Erythroblast (primary cell): ENCODE measurements around the gene C6.

Source experiments
- DNase-seq, 2 experiments: peaks; one replicate each; lab custom pipeline; 2025; lab: John Stamatoyannopoulos, UW
- GATA1 ChIP-seq: IDR thresholded peaks from 2 replicates; pipeline ENCODE4 v1.6.1; 2011; ENCODE audit warnings: low read depth, mild to moderate bottlenecking, control low read depth, low read length, moderate library complexity
- POLR2A ChIP-seq: IDR thresholded peaks from 2 replicates; pipeline ENCODE4 v1.6.1; 2011; ENCODE audit warnings: mild to moderate bottlenecking, low read length

C6 gene

DNA sequence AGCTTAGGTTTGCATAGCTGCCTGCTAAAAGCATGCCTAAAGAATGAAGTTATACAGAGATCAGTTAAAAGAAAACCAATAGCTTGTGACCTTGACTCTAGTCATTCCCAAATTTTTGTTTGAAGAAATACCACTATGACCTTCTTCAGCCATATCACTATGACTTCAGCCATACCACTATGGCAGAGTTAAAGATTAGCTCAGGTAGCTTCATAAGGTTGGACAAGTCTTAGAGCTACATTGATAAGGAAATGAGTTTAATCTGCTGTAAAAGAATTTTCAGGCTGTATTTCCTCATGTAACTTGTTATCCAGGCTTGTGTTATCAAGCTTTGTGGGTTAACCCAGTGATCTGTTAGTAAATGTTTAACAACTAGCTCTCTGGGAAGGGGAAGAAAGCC lies 30.7 kb downstream of the C6 start:
- no peak for DNase-seq
- TF ChIP-seq GATA1 (no peak), POLR2A (no peak)

DNA sequence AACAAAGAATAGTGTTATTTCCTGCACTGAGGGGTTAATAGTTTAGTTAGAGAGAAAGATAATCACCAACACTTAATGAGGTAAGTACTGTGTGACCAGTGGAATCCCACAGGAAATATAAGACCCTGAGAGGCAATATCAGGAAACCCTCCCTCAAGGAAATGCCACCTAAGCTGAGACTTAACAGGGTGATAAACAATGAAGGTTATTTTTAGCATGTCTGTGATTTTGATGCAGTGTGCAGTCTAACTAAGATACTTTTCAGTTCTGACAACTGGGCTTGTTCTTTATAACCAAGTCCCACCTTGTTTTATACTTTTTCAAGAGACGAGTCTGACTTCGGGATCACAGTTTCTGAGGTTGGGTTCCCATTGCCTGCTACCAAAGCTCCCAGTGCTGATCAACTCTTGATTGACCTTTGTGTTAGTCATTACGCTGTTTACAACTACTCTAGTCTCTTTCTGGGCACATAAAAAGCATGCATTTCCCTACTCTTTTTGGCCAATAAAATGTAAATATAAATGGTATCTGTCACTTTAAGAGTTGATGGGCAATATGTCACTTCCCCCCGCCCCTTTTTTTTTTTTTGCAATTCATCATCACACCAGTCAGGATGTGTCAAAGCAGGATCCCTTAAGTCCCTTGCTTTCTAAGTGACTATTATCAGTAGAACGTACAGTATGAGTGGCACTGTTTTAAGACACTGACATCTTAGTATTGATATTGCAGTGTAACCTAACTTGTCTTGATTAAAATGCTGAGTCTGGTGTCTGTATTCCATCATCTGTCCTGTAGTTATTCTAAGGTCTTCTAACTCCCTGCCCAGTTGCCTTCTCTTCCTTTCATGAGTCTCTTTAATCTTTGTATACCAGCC lies 31.4 kb downstream of the C6 start:
- TF ChIP-seq POLR2A (no peak), GATA1 (no peak)
- DNase-seq = no peak

DNA sequence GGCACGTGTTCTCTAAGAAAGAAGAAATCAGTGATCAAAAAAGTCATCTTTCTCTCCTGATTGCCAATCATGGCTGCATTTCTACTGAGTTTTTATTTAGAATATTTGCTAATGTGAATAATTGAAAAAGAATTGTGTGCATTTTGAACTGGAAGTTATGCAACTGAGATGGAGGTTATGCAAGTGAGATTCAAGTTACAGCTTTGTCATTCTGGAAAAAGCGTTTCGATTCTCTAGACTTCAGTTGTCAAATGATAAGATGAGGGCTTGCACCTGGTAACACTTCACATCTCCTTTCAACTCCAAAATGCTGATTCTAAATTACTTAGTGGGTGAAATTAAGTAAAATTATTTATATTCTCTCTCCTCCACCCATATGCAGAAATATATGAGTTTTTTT lies 36.4 kb downstream of the C6 start:
- no peak for DNase-seq
- TF ChIP-seq POLR2A = no peak

DNA sequence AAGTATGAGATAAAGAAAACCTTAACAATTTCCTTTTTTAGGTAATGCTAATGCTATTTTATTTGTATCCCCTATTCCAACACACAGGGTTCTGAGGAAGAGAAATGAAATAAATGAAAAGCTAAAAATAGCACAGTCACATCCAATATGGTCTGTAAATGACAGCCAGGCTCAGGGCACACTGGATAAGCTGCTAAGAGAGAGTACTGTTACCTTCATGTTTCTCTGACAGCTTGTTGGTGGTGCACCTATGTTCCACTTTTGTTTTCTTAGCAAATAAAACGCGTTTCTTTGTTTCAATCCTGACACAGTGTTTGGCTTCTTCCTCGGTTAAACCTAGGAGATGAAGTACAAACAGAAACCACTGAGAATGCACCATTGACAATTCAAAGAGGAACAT lies 41.3 kb downstream of the C6 start:
- TF ChIP-seq GATA1 (no peak), POLR2A (no peak)
- no peak for DNase-seq

DNA sequence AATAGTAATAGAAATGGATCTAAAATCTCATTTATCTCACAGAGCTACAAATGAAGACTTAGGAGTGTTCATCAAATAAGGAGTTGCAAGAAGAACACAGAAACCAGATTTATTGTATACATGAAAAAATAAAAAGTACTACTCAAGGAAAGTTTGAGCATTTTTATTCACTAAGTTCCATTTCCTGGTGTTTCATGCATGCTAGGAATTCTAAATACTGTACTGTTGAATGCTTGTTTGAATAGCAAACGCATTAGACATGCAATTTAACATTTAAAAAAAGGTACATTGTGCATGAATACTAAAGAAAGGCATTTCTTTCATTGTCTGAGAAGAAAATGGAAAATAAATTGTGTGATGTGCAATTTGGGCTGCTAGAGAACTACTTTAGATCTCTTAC lies 52.1 kb downstream of the C6 start:
- TF ChIP-seq GATA1 (no peak), POLR2A (no peak)
- no peak for DNase-seq

DNA sequence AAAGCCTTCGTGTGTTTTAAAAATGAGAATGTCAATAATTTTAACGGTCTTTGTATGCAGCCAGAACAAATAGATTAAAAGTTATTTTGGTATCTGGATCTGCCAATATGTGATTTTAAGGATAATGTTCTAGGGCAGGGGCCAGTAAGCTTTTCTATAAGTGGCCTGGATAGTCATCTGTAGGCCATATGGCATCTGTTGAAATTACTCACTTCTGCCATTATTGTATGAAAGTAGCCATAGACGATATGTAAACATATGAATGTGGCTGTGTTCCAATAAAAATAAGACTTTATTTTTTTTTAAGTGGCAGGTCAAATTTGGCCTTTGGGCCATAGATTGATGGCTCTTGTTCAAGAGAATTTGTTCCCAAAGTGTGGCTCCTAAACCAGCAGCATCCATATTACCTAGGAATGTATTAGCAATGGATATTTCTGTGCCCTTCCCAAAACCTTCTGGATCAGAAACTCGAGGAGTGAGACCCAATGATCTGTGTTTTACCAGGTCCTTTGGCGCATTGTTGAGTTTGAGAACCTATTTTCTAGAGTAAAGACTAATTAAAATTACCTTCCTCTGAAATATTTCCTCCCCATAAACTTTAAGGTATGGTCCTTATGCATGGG lies 55.9 kb downstream of the C6 start:
- no peak for TF ChIP-seq GATA1
- no peak for TF ChIP-seq POLR2A
- DNase-seq = no peak

DNA sequence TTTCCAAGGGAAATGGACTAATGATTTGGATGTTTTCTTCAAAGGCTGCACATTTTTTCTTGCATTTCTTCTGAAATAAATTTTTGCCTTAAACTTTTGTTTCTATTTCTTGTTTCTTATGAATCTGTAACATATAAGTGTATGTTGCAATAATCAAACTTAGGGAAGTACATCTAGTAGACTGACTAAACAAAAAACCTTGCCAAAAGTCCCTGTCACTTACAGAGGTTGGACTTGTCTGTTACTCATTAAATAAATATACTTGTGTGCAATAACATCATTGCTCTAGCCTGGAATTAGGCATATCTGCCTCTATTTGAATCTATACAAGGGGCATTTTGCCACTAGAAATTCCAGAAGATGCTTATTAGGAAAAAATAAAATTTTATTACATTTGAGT lies 56.6 kb downstream of the C6 start:
- DNase-seq = no peak
- TF ChIP-seq GATA1 (no peak), POLR2A (no peak)

DNA sequence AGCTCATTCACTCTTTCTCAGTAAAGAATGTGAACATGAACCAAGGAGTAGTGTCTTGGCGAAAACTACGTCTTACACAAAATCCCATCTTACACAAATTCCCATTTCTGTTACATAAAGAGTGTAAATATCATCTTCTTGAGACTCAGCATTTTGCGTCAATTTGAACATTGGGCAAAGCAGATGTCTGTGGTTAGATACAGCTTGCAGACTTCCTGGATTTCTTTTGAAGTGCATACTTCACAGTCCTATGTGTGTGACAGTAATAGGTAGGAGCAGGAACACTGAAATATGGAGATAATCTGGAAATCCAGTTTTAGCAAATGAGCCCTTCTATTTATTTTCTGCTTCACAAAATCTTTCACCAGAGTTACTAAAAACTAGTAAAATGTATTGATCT lies 58.8 kb downstream of the C6 start:
- DNase-seq = no peak
- no peak for TF ChIP-seq POLR2A

DNA sequence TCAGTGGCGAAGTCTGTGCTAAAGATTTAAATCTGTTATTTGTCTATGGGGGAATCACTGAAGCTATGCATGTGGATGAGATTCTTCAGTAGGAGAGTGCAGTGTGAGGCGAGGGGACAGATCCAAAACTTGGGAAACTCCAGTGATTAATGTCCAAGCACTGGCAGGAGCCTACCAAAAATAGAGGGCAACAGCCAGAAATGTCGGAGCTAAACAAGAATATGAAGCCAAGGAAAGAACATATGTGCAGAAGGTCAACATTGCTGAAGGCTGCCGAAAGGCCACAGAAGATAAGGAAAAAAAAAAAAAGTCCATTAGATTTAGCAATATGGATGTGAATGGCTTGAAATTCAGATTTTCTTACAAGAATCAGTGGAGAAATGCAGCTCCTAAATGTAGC lies 61.8 kb downstream of the C6 start:
- TF ChIP-seq GATA1 = no peak
- TF ChIP-seq POLR2A = no peak
- DNase-seq = no peak

DNA sequence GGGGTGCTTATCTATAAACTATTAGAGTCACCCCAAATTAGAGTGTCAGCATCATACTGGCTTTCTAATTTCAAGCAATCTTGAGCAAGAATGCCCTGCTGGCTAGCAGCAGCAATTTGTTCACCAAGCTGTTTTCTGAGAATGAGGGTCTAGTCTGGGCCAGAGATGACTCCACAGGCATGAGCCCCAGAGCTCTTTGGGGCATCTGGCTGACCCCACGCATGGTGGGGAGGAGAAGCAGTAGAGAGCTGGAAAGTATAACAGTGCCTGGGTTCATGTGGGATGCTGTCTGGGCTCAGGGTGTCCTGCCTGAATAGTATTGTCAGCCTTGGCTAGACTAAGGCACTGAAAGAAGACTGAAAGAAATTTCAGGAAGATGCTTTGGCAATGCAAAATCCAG lies 64.9 kb downstream of the C6 start:
- TF ChIP-seq GATA1 (no peak), POLR2A (no peak)
- DNase-seq = no peak

DNA sequence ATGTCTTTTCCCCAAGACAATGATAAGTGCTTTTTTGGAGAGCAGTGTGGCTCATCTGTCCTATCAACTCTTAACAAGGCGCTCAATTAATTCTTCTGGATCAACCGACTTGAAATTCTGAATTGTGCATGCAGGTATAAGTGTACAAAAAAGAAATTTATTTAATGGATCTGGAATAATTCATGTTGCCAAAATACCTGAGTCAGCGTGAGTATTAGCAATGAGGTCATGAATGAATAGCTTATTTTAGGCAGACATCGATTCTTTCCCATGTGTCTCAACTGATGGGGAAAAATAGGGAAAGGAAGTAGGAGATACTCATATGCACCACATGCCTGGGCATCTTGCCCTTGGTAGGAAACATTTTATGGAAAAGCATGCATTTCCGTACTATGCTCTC lies 68.0 kb downstream of the C6 start:
- no peak for DNase-seq
- no peak for TF ChIP-seq POLR2A
- no peak for TF ChIP-seq GATA1

DNA sequence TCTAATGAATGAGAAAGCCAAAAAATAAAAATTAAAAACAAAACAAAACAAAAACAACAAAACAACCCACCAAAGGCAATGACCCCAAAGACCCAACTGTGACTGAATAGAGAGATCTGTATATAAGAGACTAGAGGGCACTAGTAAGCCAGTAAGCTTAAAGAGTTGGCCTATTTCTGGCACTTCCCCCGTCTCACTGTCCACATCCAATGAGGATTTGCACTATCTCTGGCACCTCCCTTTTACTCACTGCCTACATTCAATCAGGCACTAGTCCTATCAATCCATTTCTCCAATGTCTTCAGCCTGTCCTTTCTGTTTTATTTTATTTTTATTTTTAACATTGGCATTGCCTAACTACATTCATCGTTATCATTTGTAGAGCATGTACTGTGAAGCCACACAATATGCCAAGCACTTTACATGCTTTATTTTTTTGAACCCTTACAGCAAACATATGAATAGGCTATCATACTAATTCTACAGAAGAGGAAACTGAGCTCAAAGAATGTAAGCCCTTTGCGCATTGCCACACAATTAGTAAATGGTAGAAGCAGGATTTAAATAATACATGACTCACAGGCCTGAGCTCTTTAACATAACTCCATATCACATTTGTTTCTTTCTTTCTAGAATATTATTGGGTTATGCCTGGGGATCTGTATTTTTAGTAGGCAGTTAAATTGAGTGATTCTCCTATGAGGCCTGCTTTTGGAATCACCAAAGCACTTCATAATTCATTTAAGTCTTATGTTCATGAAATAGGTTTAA lies 70.0 kb downstream of the C6 start:
- no peak for DNase-seq
- no peak for TF ChIP-seq GATA1
- TF ChIP-seq POLR2A = no peak

DNA sequence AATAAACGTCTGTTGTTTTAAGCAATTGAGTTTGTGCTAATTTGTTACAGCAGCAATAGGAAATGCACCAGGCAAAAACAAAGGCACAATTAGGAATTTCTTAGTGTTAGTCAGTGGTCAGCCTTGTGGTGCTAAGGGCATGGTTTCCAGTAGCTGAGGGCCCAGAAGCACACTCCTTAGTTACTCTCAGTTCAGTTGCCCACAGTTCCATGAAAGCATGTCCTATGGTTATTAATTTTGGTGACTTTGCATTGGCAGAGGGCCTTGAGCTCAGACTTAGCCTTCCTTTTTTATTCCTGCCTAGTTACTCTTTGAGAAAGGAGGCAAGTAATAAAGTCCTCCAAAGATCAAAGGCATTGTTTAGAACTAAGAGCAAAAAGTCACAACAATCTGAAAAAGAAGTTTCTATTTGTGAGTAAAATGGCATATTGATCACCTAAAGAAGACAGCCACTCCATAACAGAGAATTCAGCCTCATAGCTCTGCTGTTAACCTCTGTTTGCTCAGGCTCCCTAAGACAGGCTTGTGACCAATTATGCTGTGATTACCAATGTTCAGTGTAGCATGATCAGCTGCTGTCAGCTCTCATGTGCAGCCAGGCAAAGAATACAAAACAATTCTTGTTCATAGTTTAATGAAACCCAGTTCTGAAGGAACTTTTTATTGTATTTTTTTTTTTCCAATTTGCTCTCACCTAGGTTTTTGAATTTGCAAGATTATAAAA lies 85.2 kb downstream of the C6 start:
- DNase-seq = no peak
- no peak for TF ChIP-seq POLR2A

DNA sequence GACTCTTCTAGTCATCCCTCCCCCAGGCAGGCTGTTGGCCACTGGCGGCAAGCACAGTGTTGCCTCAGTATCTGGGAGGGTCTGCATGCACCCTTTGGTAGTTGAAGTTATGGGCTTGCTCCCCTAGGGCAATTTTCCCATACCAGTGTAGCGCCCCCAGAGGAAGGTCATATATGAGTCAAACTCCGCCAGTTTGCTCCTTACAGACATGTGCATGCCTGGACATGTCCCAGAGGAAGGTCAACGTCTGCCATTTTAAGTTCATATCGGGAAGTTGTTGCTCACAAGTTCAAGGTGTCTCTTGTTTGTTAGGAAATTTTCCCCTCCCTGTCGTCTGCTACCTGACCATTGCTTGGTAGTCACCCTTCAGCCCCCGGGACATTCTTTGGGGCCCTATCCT lies 90.9 kb downstream of the C6 start:
- DNase-seq = no peak
- no peak for TF ChIP-seq POLR2A
- no peak for TF ChIP-seq GATA1
